ENCODE results near the gene SPHKAP.

Gene SPHKAP

DNA sequence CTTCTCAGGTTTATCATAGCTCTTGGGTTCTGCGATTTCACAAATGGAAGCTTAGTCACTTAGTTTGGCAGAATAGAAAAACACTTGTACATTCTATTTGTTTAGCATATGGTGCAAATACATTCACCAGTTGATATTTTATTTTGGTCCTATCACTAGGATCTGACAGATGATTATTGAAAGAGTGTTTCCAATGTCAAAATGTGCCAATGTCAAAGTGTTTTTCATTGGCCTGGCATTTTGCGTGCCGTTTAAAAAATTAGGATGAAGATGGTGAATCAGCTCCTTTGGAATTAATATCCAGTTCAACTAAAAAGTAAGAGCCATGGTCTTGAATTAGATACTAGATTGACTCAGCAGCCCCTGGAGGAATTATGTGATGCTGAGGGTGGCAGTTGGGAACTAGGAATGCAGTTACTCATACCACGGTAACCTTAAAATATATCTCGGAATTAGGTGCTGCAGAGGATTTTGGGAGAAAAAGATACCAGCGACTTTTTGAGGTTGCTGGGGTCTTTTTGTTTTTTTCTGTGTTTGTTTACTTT, 87.0 kb downstream of the SPHKAP start:
- no peaks in the 10 kb centered on the region for H3K36me3 ChIP-seq
- no peaks in the 10 kb centered on the region for H3K27me3 ChIP-seq (ENCODE audit: insufficient read depth, low read depth, severe bottlenecking)
- H3K4me3 ChIP-seq (ENCODE audit: low read depth, low read length) = no peak overlapping the region
- TF ChIP-seq, protein P1, sequence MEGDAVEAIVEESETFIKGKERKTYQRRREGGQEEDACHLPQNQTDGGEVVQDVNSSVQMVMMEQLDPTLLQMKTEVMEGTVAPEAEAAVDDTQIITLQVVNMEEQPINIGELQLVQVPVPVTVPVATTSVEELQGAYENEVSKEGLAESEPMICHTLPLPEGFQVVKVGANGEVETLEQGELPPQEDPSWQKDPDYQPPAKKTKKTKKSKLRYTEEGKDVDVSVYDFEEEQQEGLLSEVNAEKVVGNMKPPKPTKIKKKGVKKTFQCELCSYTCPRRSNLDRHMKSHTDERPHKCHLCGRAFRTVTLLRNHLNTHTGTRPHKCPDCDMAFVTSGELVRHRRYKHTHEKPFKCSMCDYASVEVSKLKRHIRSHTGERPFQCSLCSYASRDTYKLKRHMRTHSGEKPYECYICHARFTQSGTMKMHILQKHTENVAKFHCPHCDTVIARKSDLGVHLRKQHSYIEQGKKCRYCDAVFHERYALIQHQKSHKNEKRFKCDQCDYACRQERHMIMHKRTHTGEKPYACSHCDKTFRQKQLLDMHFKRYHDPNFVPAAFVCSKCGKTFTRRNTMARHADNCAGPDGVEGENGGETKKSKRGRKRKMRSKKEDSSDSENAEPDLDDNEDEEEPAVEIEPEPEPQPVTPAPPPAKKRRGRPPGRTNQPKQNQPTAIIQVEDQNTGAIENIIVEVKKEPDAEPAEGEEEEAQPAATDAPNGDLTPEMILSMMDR (IDR thresholded peaks at IDR 0.05; ENCODE audit: low read depth, low read length) = no peak
- H3K27ac ChIP-seq = no peak overlapping the region
- no peak for DNase-seq
- no peaks in the 10 kb centered on the region for H3K9me3 ChIP-seq (ENCODE audit: severe bottlenecking)

DNA sequence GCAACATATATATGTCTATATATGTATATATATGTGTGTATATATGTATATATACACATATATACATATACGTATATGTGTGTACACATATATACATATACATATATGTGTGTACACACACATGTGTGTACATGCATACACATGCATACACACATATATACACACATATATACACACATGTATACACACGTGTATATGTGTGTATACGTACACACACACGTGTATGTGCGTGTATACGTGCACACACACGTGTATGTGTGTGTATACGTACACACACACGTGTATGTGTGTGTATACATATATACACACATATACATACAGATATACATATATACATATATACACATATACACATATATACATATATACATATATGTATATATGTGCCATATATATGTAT, 89.4 kb downstream of the SPHKAP start:
- no peak for DNase-seq
- Histone ChIP-seq H3K27ac (no peak overlapping the region), H3K4me3 (ENCODE audit: low read depth, low read length) (no peak overlapping the region), H3K27me3 (ENCODE audit: insufficient read depth, low read depth, severe bottlenecking) (no peaks in the 10 kb centered on the region), H3K9me3 (ENCODE audit: severe bottlenecking) (no peaks in the 10 kb centered on the region), H3K36me3 (no peaks in the 10 kb centered on the region)
- TF ChIP-seq, protein P1 (IDR thresholded peaks at IDR 0.05; ENCODE audit: low read depth, low read length) = no peak

DNA sequence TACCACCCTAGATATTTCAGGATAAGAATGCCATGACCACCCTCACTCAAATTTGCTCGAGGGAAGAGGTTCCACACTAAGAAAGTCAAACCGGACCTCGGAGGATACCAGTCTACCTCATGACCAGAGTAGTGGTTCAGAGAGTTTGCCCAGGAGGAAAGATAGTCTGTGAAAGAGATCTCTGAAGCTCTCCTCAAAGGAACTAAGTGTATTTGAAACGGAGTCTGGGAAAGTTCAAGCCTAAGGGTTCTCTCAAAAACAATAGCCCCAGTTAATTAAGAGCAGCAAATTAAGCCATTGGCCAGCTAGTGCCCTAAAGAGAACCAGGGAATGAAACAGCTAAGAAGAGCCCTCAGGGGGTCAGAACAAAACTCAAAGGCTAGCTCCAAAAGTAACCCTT, 94.9 kb downstream of the SPHKAP start:
- H3K36me3 ChIP-seq = no peaks in the 10 kb centered on the region
- TF ChIP-seq, protein P1 (IDR thresholded peaks at IDR 0.05; ENCODE audit: low read depth, low read length) = no peak
- no peak overlapping the region for H3K4me3 ChIP-seq (ENCODE audit: low read depth, low read length)
- no peak for DNase-seq
- H3K27me3 ChIP-seq (ENCODE audit: insufficient read depth, low read depth, severe bottlenecking) = no peaks in the 10 kb centered on the region
- no peaks in the 10 kb centered on the region for H3K9me3 ChIP-seq (ENCODE audit: severe bottlenecking)
- no peak overlapping the region for H3K27ac ChIP-seq

DNA sequence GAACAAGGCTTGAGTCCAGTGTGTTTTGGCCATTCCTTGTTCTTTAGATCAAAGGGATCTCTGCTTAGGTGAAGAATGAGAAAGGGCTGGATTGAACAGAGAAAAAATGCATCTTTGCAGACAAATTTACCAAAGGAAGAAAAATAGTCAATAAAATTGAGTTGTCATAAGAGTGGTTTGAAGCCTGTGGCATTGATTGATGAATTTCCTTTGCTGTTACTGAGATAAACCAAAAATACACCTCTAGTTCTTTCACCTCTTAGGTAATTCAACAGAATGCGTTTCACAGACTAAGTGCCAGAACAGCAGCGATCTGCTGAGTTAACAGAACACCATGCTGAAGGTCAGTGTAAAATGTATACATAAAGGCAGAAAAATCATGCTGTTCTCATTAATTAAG, 96.8 kb downstream of the SPHKAP start:
- Histone ChIP-seq H3K27me3 (ENCODE audit: insufficient read depth, low read depth, severe bottlenecking) (no peaks in the 10 kb centered on the region), H3K4me3 (ENCODE audit: low read depth, low read length) (no peak overlapping the region), H3K27ac (no peak overlapping the region), H3K36me3 (no peaks in the 10 kb centered on the region), H3K9me3 (ENCODE audit: severe bottlenecking) (no peaks in the 10 kb centered on the region)
- DNase-seq = no peak
- TF ChIP-seq, protein P1 (IDR thresholded peaks at IDR 0.05; ENCODE audit: low read depth, low read length) = no peak

DNA sequence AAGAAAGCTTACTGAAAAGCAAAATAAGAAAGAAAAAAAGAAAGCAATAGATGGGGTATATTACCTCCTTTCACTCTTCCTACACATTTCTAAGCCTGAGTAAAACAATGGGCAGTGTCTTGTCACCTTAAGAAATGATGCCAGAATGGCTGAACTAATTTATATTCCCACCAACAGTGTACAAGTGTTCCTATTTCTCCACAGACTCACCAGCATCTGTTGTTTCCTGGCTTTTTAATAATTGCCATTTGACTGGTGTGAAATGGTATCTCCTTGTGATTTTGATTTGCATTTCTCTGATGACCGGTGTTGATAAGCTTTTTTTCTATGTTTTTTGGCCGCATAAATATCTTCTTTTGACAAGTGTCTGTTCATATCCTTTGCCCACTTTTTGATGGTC, 98.4 kb downstream of the SPHKAP start:
- Histone ChIP-seq H3K27me3 (ENCODE audit: insufficient read depth, low read depth, severe bottlenecking) (no peaks in the 10 kb centered on the region), H3K4me3 (ENCODE audit: low read depth, low read length) (no peak overlapping the region), H3K9me3 (ENCODE audit: severe bottlenecking) (no peaks in the 10 kb centered on the region), H3K36me3 (no peaks in the 10 kb centered on the region), H3K27ac (no peak overlapping the region)
- TF ChIP-seq, protein P1 (IDR thresholded peaks at IDR 0.05; ENCODE audit: low read depth, low read length) = no peak
- no peak for DNase-seq

DNA sequence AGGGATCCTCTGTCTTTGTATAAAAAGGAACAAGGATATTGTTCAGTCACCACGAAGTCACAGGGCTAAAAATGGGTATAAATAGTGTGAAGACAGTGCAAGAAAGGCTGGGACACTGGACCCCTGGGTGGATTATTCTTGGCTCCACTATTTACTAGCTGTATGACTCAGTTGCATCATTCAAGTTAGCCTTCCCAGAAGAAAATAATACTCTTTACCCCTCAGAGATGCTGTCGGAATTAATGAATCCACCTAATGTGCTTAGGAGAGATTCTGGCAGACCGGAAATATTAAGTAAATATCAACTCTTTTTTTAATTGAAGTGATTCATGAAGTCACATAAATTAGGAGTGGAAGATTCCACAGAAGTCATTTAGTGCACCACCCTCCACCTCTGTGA, 98.9 kb downstream of the SPHKAP start:
- Histone ChIP-seq H3K4me3 (ENCODE audit: low read depth, low read length) (no peak overlapping the region), H3K27me3 (ENCODE audit: insufficient read depth, low read depth, severe bottlenecking) (no peaks in the 10 kb centered on the region), H3K9me3 (ENCODE audit: severe bottlenecking) (no peaks in the 10 kb centered on the region), H3K36me3 (no peaks in the 10 kb centered on the region), H3K27ac (no peak overlapping the region)
- no peak for DNase-seq
- TF ChIP-seq, protein P1 (IDR thresholded peaks at IDR 0.05; ENCODE audit: low read depth, low read length) = no peak
